Mammary epithelial cell (primary cell): ENCODE measurements around the gene UPP1.

Source experiments
- CTCF ChIP-seq, 2 donors: IDR thresholded peaks in 1 of 2; conservative IDR thresholded peaks in 1 of 2; 2 replicates each; pipeline ENCODE4 v1.5.1; 2011 to 2012; ENCODE audit warnings: inconsistent platforms in 2 of 2, low read length in 2 of 2, mild to moderate bottlenecking in 2 of 2, control low read depth in 1 of 2, low read depth in 1 of 2; ENCODE audit not compliant: insufficient read depth in 1 of 2; ENCODE audit errors: extremely low read depth in 1 of 2
- EZH2 ChIP-seq: IDR thresholded peaks from 2 replicates; pipeline ENCODE4 v1.6.1; 2012; ENCODE audit warnings: low read length, inconsistent platforms, borderline replicate concordance

- TF ChIP-seq EZH2 (no peak), CTCF (conservative IDR thresholded peaks at IDR 0.05 in 1 of 2, IDR thresholded peaks at IDR 0.05 in 1 of 2; ENCODE audit: extremely low read depth in 1 of 2, insufficient read depth in 1 of 2, low read depth in 1 of 2, low read length in 2 of 2) (no peak)
Measured at GRCh38 chr7:48114589-48114988, 25.5 kb downstream of the UPP1 start.
